Activated T-helper 1 cell treated with anti-CD3 and anti-CD28 coated beads, Interleukin-12 subunit alpha, Interleukin-12 subunit beta, Interleukin-2, Interleukin-4 antibody, amounts not matched to agents 30 ng/mL and 10 ng/mL and 1 ng/mL, durations not matched to agents 14 hours and 24 hours and 36 hours (primary cell): ENCODE measurements around the gene PPP2R5C. TPM values are rescaled to one million over a fixed set of nuclear protein-coding genes. Genes with fewer than 3 reads are reported as not detected.
"Not testable (repeated sequence)": the region's sequence is repeated elsewhere in the genome, so short reads cannot be mapped to it uniquely, and the experiment has no call there.

Experiments used
- DNase-seq: peaks from one replicate; pipeline ENCODE4 v3.0.0; 2021; ENCODE audit warnings: low spot score
- H3K27ac Mint-ChIP-seq: one replicate; pipeline ENCODE4 v1.8.0; 2021; ENCODE audit warnings: mild to moderate bottlenecking, mixed read lengths
- H3K27me3 Mint-ChIP-seq: one replicate; pipeline ENCODE4 v1.8.0; 2022; ENCODE audit warnings: mild to moderate bottlenecking, moderate library complexity, mixed read lengths; ENCODE audit not compliant: insufficient read depth
- H3K36me3 Mint-ChIP-seq: one replicate; pipeline ENCODE4 v1.8.0; 2021; ENCODE audit warnings: low read depth, mixed read lengths
- H3K4me1 Mint-ChIP-seq: one replicate; pipeline ENCODE4 v1.8.0; 2021; ENCODE audit warnings: low read depth, mixed read lengths
- H3K4me3 Mint-ChIP-seq: one replicate; pipeline ENCODE4 v1.8.0; 2021; ENCODE audit warnings: mild to moderate bottlenecking, moderate library complexity, mixed read lengths
- H3K9me3 Mint-ChIP-seq: one replicate; pipeline ENCODE4 v1.8.0; 2021; ENCODE audit warnings: mixed read lengths
- intact Hi-C: fragments of 100-400 bp; cut with micrococcal nuclease; formaldehyde crosslinking; loops from one replicate; pipeline ENCODE4 v1.15.1; 2024
- total RNA-seq: library from RNA; stranded (reverse); gene quantifications from 2 replicates; pipeline ENCODE4 v1.2.3, GENCODE V29; 2022

Gene PPP2R5C
- total RNA-seq, 1 donor from 2014 or later, result 157 TPM

DNA sequence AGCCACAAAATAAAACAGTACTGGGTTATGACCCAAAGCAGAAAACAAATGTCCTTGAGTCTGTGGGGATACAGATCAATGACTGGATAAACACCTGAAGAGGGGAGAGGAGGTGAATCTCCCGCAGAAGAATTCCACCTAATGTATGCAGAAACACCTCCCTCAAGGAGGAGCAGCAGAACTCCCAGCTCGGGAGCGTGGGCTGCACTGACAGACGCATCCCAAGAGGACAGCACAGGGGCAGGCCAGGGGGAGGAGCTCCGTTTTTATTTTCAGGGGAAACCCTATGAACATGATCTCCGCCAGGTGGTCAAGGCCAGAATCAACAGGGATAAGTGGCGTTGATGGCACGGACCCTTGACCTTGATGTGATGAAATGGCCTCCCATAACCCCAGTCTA, 41.8 kb upstream of the PPP2R5C start:
- no peak overlapping the region for H3K4me3 Mint-ChIP-seq
- H3K36me3 Mint-ChIP-seq, result no peaks in the 10 kb centered on the region
- H3K4me1 Mint-ChIP-seq, result peaks cover 40% of the 10 kb centered on the region
- no peak overlapping the region for H3K27ac Mint-ChIP-seq
- DNase-seq, result no peak
- H3K9me3 Mint-ChIP-seq, result no peaks in the 10 kb centered on the region
- intact Hi-C loops, result no loop called here
- H3K27me3 Mint-ChIP-seq, result no peaks in the 10 kb centered on the region

DNA sequence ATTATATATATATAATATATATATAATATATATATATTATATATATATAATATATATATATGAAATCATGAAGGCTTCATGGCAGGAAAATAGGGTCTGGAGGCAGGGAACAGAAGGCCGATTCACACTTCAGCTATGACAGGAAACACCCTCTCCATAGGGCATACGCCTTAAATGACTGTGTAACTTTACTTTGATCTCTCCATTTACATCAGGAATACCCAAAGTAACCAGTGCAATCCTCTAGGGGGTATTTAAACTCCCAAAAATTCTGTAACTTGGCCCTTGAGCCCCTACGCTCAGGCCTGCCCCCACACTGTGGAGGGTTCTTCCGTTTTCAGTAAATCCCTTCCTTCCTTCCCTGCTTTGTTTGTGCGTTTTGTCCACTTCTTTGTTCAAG, 40.4 kb upstream of the PPP2R5C start:
- H3K9me3 Mint-ChIP-seq, result no peaks in the 10 kb centered on the region
- peaks cover 38% of the 10 kb centered on the region for H3K4me1 Mint-ChIP-seq
- intact Hi-C loops, result no loop called here
- H3K36me3 Mint-ChIP-seq, result no peaks in the 10 kb centered on the region
- no peak for DNase-seq
- H3K27ac Mint-ChIP-seq, result peak overlapping the region; percentile 35
- H3K4me3 Mint-ChIP-seq, result no peak overlapping the region
- no peaks in the 10 kb centered on the region for H3K27me3 Mint-ChIP-seq

DNA sequence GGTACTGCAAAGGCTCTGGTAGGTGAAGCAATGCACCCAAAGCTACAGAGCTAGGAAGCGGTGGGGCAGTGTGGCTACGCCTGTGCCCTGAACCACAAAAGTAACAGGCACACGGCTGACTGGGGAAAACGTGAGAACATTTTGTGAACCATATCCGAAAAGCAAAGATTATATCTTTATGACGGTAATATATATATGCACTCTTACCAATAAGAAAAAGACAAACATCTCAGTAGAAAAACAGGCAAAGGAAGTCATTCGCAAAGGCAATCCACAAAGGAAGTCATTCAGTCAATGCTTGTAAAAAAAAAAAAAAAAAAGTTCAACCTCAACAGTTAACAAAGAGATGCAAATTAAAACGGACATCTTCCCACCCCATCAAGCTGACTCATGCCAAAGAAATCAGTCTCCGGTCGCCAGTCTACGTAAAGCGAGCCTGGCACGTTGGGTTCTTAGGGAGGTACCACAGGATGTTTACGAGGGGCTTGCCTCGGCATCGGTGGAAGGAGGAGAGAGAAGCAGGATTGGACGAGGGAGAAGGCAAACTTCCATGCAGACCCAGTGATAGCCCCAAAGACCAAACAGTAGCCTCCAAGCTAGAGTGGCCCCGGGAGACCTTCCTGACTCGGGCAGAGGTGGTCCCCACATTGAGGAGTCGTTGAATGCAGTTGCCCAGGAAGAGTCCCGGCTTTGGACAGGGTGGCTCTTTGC, 39.4 kb upstream of the PPP2R5C start:
- Mint-ChIP-seq H3K9me3 (no peaks in the 10 kb centered on the region), H3K4me3 (peak overlapping the region; percentile 77), H3K27me3 (no peaks in the 10 kb centered on the region), H3K27ac (peak overlapping the region; percentile 94), H3K4me1 (peaks cover 46% of the 10 kb centered on the region), H3K36me3 (no peaks in the 10 kb centered on the region)
- peak; percentile 65 for DNase-seq
- intact Hi-C loops, result loop anchor here (1.0 to 2.0 kb wide), 3 partner anchors 9 to 226 kb away; no protein-coding TSS in a partner anchor

DNA sequence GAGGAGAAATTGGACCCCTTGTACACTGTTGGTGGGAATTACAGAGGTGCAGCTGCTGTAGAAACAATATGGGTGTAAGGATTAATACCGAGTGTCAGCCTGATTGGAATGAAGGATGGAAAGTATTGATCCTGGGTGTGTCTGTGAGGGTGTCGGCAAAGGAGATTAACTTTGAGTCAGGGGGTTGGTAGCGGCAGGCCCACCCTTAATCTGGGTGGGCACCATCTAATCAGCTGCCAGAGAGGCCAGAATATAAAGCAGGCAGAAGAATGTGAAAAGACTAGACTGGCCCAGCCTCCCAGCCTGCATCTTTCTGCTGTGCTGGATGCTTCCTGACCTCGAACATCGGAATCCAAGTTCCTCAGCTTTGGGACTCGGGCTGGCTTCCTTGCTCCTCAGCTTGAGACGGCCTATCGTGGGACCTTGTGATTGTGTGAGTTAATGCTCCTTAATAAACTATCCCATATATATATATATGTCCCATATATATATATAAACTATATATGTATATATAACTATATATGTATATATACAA, 38.4 kb upstream of the PPP2R5C start:
- intact Hi-C loops, result loop anchor here (2.0 kb wide), 1 partner anchor 16 kb away; no protein-coding TSS in a partner anchor
- Mint-ChIP-seq H3K36me3 (peaks cover under 1% of the 10 kb centered on the region), H3K4me3 (no peak overlapping the region), H3K27ac (peak overlapping the region; percentile 66), H3K27me3 (no peaks in the 10 kb centered on the region), H3K9me3 (no peaks in the 10 kb centered on the region), H3K4me1 (peaks cover 53% of the 10 kb centered on the region)
- no peak for DNase-seq

DNA sequence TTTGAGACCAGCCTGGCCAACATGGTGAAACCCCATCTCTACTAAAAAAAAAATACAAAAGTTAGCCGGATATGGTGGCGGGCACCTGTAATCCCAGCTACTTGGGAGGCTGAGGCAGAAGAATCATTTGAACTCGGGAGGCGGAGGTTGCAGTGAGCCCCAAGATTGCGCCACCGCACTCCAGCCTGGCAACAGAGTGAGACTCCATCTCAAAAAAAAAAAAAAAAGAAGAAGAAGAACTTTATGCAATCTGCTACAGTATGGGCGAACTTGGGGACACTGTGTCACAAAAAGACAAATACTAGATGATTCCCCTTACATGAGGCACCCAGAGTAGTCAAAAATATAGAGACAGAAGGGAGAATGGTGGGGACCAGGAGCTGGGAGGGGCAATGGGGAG, 35.9 kb upstream of the PPP2R5C start:
- peak overlapping the region; percentile 31 for H3K27ac Mint-ChIP-seq
- intact Hi-C loops, DNase-seq, H3K4me3 Mint-ChIP-seq, H3K27me3 Mint-ChIP-seq, H3K36me3 Mint-ChIP-seq, H3K9me3 Mint-ChIP-seq: not testable (repeated sequence)
- H3K4me1 Mint-ChIP-seq, result peaks cover 58% of the 10 kb centered on the region

DNA sequence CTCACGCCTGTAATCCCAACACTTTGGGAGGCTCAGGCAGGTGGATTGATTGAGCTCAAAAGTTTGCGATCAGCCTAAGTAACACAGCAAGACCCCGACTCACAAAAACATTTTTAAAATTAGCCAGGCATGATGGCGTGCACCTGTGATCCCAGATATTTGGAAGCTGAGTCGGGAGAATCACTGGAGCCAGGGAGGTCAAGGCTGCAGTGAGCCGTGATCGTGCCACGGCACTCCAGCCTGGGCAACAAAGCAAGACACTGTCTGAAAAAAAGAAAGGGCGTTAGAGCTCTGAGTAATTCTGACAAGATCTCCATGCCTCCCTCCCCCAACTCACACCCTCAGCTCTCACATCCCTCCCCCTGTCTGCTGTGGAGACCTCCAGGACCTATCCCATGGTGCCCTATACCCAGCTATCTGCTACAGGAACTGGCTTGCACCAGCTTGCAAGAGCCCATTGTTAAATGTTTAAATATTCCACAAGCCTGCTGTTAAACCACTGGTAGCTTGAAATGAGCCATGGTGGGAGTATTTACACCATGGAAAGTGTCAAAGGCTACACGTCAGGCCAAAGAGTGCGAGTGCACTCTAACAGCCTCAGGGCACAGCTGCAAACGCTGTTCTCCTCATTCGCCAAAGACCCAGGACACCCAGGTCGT, 35.1 kb upstream of the PPP2R5C start:
- intact Hi-C loops, result no loop called here
- DNase-seq, result no peak
- peaks cover 62% of the 10 kb centered on the region for H3K4me1 Mint-ChIP-seq
- H3K27me3 Mint-ChIP-seq, result no peaks in the 10 kb centered on the region
- H3K27ac Mint-ChIP-seq, result no peak overlapping the region
- no peak overlapping the region for H3K4me3 Mint-ChIP-seq
- H3K36me3 Mint-ChIP-seq, result peaks cover 2% of the 10 kb centered on the region
- peaks cover 5% of the 10 kb centered on the region for H3K9me3 Mint-ChIP-seq

DNA sequence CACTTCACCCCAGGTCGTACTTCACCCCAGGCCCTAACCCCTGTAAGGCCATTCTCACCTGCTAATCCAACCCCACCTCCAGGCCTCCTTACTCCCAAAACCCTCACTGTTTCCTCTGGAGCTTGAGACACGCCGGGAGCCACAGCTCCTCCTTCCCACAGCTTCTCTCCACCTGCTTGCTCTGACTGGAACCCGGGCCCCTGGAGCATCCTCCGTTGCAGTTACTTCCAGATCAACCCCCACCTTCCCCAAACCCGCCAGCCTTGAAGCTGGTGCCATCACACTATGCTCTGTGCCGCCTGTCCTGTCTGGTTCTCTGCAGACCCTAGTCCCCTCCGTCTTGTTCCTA, 34.6 kb upstream of the PPP2R5C start:
- Mint-ChIP-seq H3K4me3 (no peak overlapping the region), H3K27ac (no peak overlapping the region), H3K9me3 (peaks cover 5% of the 10 kb centered on the region), H3K36me3 (peaks cover 2% of the 10 kb centered on the region), H3K27me3 (no peaks in the 10 kb centered on the region), H3K4me1 (peaks cover 62% of the 10 kb centered on the region)
- intact Hi-C loops, result no loop called here
- no peak for DNase-seq

DNA sequence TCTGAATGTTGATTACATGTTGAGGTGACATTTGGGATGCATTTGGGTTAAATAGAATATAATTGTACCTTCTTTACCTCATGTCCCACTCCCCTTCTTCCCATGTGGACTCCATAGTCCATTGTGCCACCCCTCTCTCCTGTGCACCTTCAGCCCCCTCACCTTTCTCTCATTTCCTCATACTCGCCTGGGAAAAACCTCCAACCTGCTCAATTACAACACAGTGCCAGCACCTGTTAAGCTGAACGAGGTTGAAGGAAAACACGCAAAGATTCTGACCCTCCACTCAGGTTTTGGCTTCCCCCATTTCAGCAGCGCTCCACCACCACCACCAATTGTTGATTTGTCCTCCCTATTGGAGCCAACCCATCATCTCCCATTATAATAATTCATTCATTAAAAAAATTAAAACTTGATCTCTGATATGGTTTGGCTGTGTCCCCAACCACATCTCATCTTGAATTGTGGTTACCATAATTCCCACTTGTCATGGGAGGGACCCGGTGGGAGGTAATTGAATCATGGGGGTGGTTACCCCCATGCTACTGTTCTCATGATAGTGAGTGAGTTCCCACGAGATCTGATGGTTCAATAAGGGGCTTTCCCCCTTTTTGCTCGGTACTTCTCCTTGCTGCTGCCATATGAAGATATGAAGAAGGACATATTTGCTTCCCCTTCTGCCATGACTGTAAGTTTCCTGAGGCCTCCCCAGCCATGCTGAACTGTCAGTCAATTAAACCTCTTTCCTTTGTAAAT, 33.7 kb upstream of the PPP2R5C start:
- intact Hi-C loops, result no loop called here
- Mint-ChIP-seq H3K4me3 (no peak overlapping the region), H3K9me3 (peaks cover 5% of the 10 kb centered on the region), H3K4me1 (peaks cover 61% of the 10 kb centered on the region), H3K27me3 (no peaks in the 10 kb centered on the region), H3K36me3 (peaks cover 2% of the 10 kb centered on the region), H3K27ac (no peak overlapping the region)
- no peak for DNase-seq

DNA sequence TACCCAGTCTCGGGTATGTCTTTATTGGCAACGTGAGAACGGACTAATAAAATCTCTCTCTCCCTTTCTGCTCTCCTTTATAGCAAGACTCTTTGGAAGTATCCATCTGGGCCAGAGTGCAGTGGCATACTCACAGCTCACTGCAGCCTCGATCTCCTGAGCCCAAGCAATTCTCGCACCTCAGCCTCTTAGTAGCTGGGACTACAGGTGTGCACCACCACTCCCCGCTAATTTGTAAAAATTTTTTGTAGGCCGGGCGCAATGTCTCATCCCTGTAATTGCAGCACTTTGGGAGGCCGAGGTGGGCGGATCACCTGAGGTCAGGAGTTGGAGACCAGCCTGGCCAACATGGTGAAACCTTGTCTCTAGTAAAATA, 33.2 kb upstream of the PPP2R5C start:
- intact Hi-C loops, result no loop called here

DNA sequence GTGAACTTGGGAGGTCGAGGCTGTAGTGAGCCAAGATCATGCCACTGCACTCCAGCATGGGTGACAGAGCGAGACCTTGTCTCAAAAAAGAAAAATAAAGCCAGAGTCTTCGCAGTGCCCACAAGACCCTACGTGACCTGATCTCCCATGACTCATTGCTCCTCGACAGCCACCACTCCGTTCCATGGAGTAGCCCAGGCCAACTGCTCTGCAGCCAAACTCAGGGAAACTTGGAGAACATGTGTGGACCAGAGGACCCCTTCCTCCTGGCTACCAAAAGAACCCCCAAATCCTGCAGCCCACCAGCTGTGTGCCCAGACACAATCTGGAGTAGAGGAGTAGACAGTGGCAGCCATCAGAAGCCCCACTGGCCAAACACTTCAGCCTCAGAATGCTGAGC, 32.1 kb upstream of the PPP2R5C start:
- peak overlapping the region; percentile 43 for H3K4me3 Mint-ChIP-seq
- intact Hi-C loops, result no loop called here
- DNase-seq, result no peak

More for the DNA sequence above, 33.2 kb upstream of the PPP2R5C start:
- Mint-ChIP-seq H3K36me3 (peaks cover 2% of the 10 kb centered on the region), H3K27me3 (no peaks in the 10 kb centered on the region), H3K27ac (no peak overlapping the region), H3K4me1 (peaks cover 56% of the 10 kb centered on the region), H3K9me3 (peaks cover 5% of the 10 kb centered on the region), H3K4me3 (no peak overlapping the region)
- no peak for DNase-seq

DNA sequence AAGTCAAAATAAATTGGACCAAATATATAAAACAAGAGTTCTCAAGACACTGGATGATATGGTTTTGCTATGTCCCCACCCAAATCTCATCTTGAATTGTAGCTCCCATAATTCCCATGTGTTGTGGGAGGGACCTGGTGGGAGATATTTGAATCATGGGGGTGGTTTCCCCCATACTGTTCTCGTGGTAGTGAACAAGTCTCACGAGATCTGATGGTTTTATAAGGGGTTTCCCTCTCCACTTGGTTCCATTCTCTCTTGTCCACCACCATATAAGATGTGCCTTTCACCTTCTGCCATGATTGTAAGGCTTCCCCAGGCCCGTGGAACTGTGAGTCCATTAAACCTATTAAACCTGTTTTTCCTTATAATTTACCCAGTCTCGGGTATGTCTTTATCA, 31.4 kb upstream of the PPP2R5C start:
- DNase-seq, H3K36me3 Mint-ChIP-seq, intact Hi-C loops, H3K9me3 Mint-ChIP-seq, H3K27me3 Mint-ChIP-seq: not testable (repeated sequence)
- peaks cover 65% of the 10 kb centered on the region for H3K4me1 Mint-ChIP-seq
- H3K27ac Mint-ChIP-seq, result peak overlapping the region; percentile 82
- peak overlapping the region; percentile 51 for H3K4me3 Mint-ChIP-seq

More for the DNA sequence above, 32.1 kb upstream of the PPP2R5C start:
- Mint-ChIP-seq H3K36me3 (peaks cover 2% of the 10 kb centered on the region), H3K9me3 (peaks cover 5% of the 10 kb centered on the region), H3K27ac (peak overlapping the region; percentile 15), H3K4me1 (peaks cover 64% of the 10 kb centered on the region), H3K27me3 (no peaks in the 10 kb centered on the region)

DNA sequence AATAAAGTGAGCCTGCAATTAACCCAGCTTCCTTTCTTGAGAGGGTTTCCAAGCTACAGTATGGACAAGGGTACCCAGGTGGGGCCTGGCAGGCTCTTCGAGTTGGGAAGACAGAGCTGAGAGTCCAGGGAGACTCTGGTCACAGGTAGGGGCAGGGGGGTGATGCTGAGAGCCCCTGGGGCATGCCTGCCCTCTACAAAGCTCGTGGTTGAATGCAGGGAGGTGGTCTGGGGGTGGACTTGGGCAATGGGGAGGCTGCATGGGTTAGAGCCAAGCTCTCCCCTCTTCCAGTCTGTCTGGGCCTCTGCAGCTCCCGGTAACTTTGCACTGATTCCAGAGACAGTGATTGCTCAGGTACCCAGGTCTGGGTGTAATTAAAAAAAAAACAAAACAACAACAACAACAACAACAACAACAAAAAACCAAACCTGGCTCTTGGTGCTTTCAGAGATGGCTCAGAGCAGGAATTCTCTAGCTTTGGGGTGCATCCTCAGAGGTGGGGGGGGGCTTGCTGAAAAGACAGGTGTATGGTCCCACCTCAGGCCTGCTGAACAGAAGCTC, 30.8 kb upstream of the PPP2R5C start:
- intact Hi-C loops, result loop anchor here (1.0 kb wide), 6 partner anchors 8 to 632 kb away; partner anchors contain the start of genes CINP and TECPR2
- no peaks in the 10 kb centered on the region for H3K27me3 Mint-ChIP-seq
- H3K27ac Mint-ChIP-seq, result peak overlapping the region; percentile 82
- H3K4me3 Mint-ChIP-seq, result peak overlapping the region; percentile 51
- peaks cover 2% of the 10 kb centered on the region for H3K36me3 Mint-ChIP-seq
- peaks cover 5% of the 10 kb centered on the region for H3K9me3 Mint-ChIP-seq
- DNase-seq, result no peak
- H3K4me1 Mint-ChIP-seq, result peaks cover 64% of the 10 kb centered on the region
